ENCODE measurements around the gene HS6ST3. TPM values are rescaled to one million over a fixed set of nuclear protein-coding genes. Genes with fewer than 3 reads are reported as not detected.

Gene HS6ST3
- total RNA-seq, 1 donor from 2014 or later: 4.7 TPM

- no peaks in the 10 kb centered on the region for H3K36me3 Mint-ChIP-seq
- peaks cover 13% of the 10 kb centered on the region for H3K4me1 Mint-ChIP-seq (ENCODE audit: unreplicated experiment)
- H3K27ac Mint-ChIP-seq: no peak overlapping the region
- peaks cover 46% of the 10 kb centered on the region for H3K27me3 Mint-ChIP-seq
- peaks cover 5% of the 10 kb centered on the region for H3K9me3 Mint-ChIP-seq
- no peak for TF ChIP-seq CTCF (conservative IDR thresholded peaks at IDR 0.05)
- DNase-seq (ENCODE audit: extremely low spot score, unreplicated experiment): no peak
- H3K4me3 Mint-ChIP-seq: no peak overlapping the region
Measured at GRCh38 chr13:96086736-96087135, 3.2 kb upstream of the HS6ST3 start.

GRCh38 chr13:96089139-96089538 is 768 bp upstream of the HS6ST3 start:
- Mint-ChIP-seq H3K4me1 (ENCODE audit: unreplicated experiment) (peaks cover 13% of the 10 kb centered on the region), H3K27me3 (peaks cover 70% of the 10 kb centered on the region), H3K36me3 (no peaks in the 10 kb centered on the region), H3K4me3 (peak overlapping the region; percentile 86), H3K9me3 (peaks cover 5% of the 10 kb centered on the region), H3K27ac (peak overlapping the region; percentile 40)
- TF ChIP-seq CTCF (conservative IDR thresholded peaks at IDR 0.05): no peak
- DNase-seq (ENCODE audit: extremely low spot score, unreplicated experiment): no peak

- peak overlapping the region; percentile 48 for H3K4me3 Mint-ChIP-seq
- H3K36me3 Mint-ChIP-seq: no peaks in the 10 kb centered on the region
- peaks cover 5% of the 10 kb centered on the region for H3K9me3 Mint-ChIP-seq
- peak; percentile 69 for DNase-seq (ENCODE audit: extremely low spot score, unreplicated experiment)
- peaks cover 11% of the 10 kb centered on the region for H3K4me1 Mint-ChIP-seq (ENCODE audit: unreplicated experiment)
- no peak for TF ChIP-seq CTCF (conservative IDR thresholded peaks at IDR 0.05)
- H3K27me3 Mint-ChIP-seq: peaks cover 80% of the 10 kb centered on the region
- no peak overlapping the region for H3K27ac Mint-ChIP-seq
Measured at GRCh38 chr13:96090240-96091101, 564 bp downstream of the HS6ST3 start.

- peak; percentile 68 for DNase-seq (ENCODE audit: extremely low spot score, unreplicated experiment)
- Mint-ChIP-seq H3K27ac (no peak overlapping the region), H3K36me3 (no peaks in the 10 kb centered on the region), H3K9me3 (no peaks in the 10 kb centered on the region), H3K27me3 (peaks cover 78% of the 10 kb centered on the region), H3K4me3 (peak overlapping the region; percentile 86), H3K4me1 (ENCODE audit: unreplicated experiment) (peaks cover 5% of the 10 kb centered on the region)
- no peak for TF ChIP-seq CTCF (conservative IDR thresholded peaks at IDR 0.05)
Measured at GRCh38 chr13:96091164-96092117, 1.5 kb downstream of the HS6ST3 start.

GRCh38 chr13:96093296-96094006 is 3.5 kb downstream of the HS6ST3 start:
- Mint-ChIP-seq H3K27me3 (peaks cover 61% of the 10 kb centered on the region), H3K4me1 (ENCODE audit: unreplicated experiment) (peaks cover 5% of the 10 kb centered on the region), H3K4me3 (peak overlapping the region; percentile 67), H3K27ac (no peak overlapping the region), H3K9me3 (no peaks in the 10 kb centered on the region), H3K36me3 (no peaks in the 10 kb centered on the region)
- DNase-seq (ENCODE audit: extremely low spot score, unreplicated experiment): no peak
- no peak for TF ChIP-seq CTCF (conservative IDR thresholded peaks at IDR 0.05)
